ENCODE data around the gene RGL1. TPM values are rescaled to one million over a fixed set of nuclear protein-coding genes. Genes with fewer than 3 reads are reported as not detected.

The RGL1 gene
- total RNA-seq, 1 experiment from 2014 or later: 2.1 TPM

DNA sequence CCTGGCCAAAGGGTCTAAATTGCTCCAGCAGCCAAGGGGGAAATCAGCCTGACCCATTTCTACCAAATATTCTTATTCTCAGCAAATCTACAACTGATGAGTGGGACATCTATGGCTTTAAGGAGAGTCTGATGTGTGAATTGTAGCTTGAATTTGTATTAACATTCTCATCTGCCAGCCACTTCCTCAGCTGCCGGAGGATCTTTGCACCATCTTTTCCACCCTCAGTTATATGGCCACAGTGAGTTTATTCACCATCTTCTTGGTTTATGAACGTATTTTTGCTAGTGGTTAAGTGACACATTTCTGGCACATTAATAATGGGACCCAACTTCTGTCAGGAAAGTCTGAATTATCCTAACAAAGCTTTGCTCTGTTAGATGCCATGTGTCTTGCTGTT lies 163.0 kb downstream of the RGL1 start:
- Mint-ChIP-seq H3K4me3 (ENCODE audit: unreplicated experiment) (no peak overlapping the region), H3K9me3 (ENCODE audit: unreplicated experiment) (no peaks in the 10 kb centered on the region), H3K27ac (ENCODE audit: low read depth, unreplicated experiment) (no peak overlapping the region), H3K4me1 (ENCODE audit: insufficient read depth, unreplicated experiment) (no peaks in the 10 kb centered on the region), H3K27me3 (ENCODE audit: insufficient read depth, unreplicated experiment) (peaks cover 12% of the 10 kb centered on the region), H3K36me3 (ENCODE audit: insufficient read depth, unreplicated experiment) (no peaks in the 10 kb centered on the region)
- no peak for TF ChIP-seq CTCF (IDR thresholded peaks at IDR 0.05; ENCODE audit: unreplicated experiment)
- CTCF ChIA-PET: no interaction called here
- DNase-seq (ENCODE audit: unreplicated experiment): no peak
- POLR2A ChIA-PET: no interaction called here
- intact Hi-C loops (cut with micrococcal nuclease): no loop called here
- no TSS peak for BruUV-seq (replicated peaks)

GRCh38 chr1:183968386-183968785 lies 163.5 kb downstream of the RGL1 start:
- Mint-ChIP-seq H3K4me3 (ENCODE audit: unreplicated experiment) (no peak overlapping the region), H3K27ac (ENCODE audit: low read depth, unreplicated experiment) (no peak overlapping the region), H3K4me1 (ENCODE audit: insufficient read depth, unreplicated experiment) (no peaks in the 10 kb centered on the region), H3K36me3 (ENCODE audit: insufficient read depth, unreplicated experiment) (no peaks in the 10 kb centered on the region), H3K9me3 (ENCODE audit: unreplicated experiment) (no peaks in the 10 kb centered on the region), H3K27me3 (ENCODE audit: insufficient read depth, unreplicated experiment) (peaks cover 12% of the 10 kb centered on the region)
- POLR2A ChIA-PET: no interaction called here
- BruUV-seq (replicated peaks): no TSS peak
- CTCF ChIA-PET: no interaction called here
- intact Hi-C loops (cut with micrococcal nuclease): no loop called here
- no peak for TF ChIP-seq CTCF (IDR thresholded peaks at IDR 0.05; ENCODE audit: unreplicated experiment)
- no peak for DNase-seq (ENCODE audit: unreplicated experiment)

GRCh38 chr1:183970516-183971300 lies 165.8 kb downstream of the RGL1 start:
- Mint-ChIP-seq H3K27ac (ENCODE audit: low read depth, unreplicated experiment) (no peak overlapping the region), H3K4me3 (ENCODE audit: unreplicated experiment) (no peak overlapping the region), H3K9me3 (ENCODE audit: unreplicated experiment) (no peaks in the 10 kb centered on the region), H3K4me1 (ENCODE audit: insufficient read depth, unreplicated experiment) (no peaks in the 10 kb centered on the region), H3K27me3 (ENCODE audit: insufficient read depth, unreplicated experiment) (peaks cover 2% of the 10 kb centered on the region), H3K36me3 (ENCODE audit: insufficient read depth, unreplicated experiment) (no peaks in the 10 kb centered on the region)
- no peak for DNase-seq (ENCODE audit: unreplicated experiment)
- intact Hi-C loops (cut with micrococcal nuclease): no loop called here
- CTCF ChIA-PET: interaction anchor here (0.5 kb wide), 1 partner anchor 225 kb away, joined by 3 read pairs; no protein-coding TSS in a partner anchor
- BruUV-seq (replicated peaks): no TSS peak
- TF ChIP-seq CTCF (IDR thresholded peaks at IDR 0.05; ENCODE audit: unreplicated experiment): no peak
- POLR2A ChIA-PET: no interaction called here

- H3K9me3 Mint-ChIP-seq (ENCODE audit: unreplicated experiment): no peaks in the 10 kb centered on the region
- no peak overlapping the region for H3K4me3 Mint-ChIP-seq (ENCODE audit: unreplicated experiment)
- DNase-seq (ENCODE audit: unreplicated experiment): no peak
- H3K27me3 Mint-ChIP-seq (ENCODE audit: insufficient read depth, unreplicated experiment): no peaks in the 10 kb centered on the region
- intact Hi-C loops (cut with micrococcal nuclease): no loop called here
- H3K4me1 Mint-ChIP-seq (ENCODE audit: insufficient read depth, unreplicated experiment): no peaks in the 10 kb centered on the region
- H3K36me3 Mint-ChIP-seq (ENCODE audit: insufficient read depth, unreplicated experiment): no peaks in the 10 kb centered on the region
- no TSS peak for BruUV-seq (replicated peaks)
- TF ChIP-seq CTCF (IDR thresholded peaks at IDR 0.05; ENCODE audit: unreplicated experiment): no peak
- H3K27ac Mint-ChIP-seq (ENCODE audit: low read depth, unreplicated experiment): no peak overlapping the region
- CTCF ChIA-PET: no interaction called here
- POLR2A ChIA-PET: interaction anchor here (0.6 to 1.3 kb wide), 2 partner anchors 12 to 247 kb away, joined by 3 to 4 read pairs; no protein-coding TSS in a partner anchor
These were observed 170.7 kb downstream of the RGL1 start for GRCh38 chr1:183975651-183976050.

Data from MCF 10A (cell line).